ENCODE data around the gene KLRD1.
"Not testable (repeated sequence)": the region's sequence is repeated elsewhere in the genome, so short reads cannot be mapped to it uniquely, and the experiment has no call there.

KLRD1 gene

DNA sequence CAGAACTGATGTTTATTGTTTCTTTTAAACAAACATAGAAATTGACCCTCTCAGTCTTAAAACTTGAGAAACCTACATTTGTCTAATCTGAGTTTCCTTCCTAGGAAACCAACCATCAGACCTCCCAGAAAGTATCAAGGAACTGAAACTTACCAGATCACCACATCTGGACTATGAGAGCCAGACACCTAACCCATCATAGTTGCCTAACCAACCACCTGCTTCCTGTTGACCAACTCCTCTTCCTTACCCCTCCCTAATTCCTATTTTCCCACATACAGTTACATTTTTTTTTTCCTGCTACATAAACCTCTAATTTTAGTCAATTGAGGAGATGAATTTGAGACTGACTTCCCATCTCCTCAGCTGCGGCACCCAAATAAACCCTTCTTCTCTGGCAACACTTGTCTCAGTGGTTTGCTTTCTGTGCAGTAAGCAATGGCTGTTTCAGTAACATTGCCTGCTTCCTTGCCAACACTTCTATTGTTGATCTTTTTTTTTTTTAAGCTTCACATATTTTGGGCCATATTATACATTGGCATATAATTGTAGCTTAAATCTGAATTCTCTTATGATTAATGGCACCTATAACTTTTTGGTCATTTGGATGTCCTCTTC lies 34.3 kb downstream of the KLRD1 start:
- no peak overlapping the region for H3K4me3 ChIP-seq (ENCODE audit: low read length)
- H3K9me3 ChIP-seq (ENCODE audit: control insufficient read depth, insufficient read depth, low read length), result peaks cover 15% of the 10 kb centered on the region; the same call in 1 of the 2 replicates
- H3K27me3 ChIP-seq (ENCODE audit: control insufficient read depth, low read length), result no peaks in the 10 kb centered on the region
- no peaks in the 10 kb centered on the region for H3F3A ChIP-seq (ENCODE audit: control insufficient read depth, insufficient read depth)
- no peaks in the 10 kb centered on the region for H3K36me3 ChIP-seq (ENCODE audit: control insufficient read depth, low read length)
- H3K79me2 ChIP-seq (ENCODE audit: control insufficient read depth, low read length), result no peaks in the 10 kb centered on the region
- H3K4me1 ChIP-seq (ENCODE audit: control insufficient read depth, low read length), result peaks cover 7% of the 10 kb centered on the region
- no peaks in the 10 kb centered on the region for H3K9me2 ChIP-seq (replicated peaks; ENCODE audit: control insufficient read depth, low read length)
- TF ChIP-seq EZH2phosphoT487 (IDR thresholded peaks at IDR 0.05; ENCODE audit: borderline replicate concordance, low read length), result no peak
- TF ChIP-seq, protein P1, sequence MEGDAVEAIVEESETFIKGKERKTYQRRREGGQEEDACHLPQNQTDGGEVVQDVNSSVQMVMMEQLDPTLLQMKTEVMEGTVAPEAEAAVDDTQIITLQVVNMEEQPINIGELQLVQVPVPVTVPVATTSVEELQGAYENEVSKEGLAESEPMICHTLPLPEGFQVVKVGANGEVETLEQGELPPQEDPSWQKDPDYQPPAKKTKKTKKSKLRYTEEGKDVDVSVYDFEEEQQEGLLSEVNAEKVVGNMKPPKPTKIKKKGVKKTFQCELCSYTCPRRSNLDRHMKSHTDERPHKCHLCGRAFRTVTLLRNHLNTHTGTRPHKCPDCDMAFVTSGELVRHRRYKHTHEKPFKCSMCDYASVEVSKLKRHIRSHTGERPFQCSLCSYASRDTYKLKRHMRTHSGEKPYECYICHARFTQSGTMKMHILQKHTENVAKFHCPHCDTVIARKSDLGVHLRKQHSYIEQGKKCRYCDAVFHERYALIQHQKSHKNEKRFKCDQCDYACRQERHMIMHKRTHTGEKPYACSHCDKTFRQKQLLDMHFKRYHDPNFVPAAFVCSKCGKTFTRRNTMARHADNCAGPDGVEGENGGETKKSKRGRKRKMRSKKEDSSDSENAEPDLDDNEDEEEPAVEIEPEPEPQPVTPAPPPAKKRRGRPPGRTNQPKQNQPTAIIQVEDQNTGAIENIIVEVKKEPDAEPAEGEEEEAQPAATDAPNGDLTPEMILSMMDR (IDR thresholded peaks at IDR 0.05; ENCODE audit: low read depth, low read length, poor library complexity, severe bottlenecking), result no peak
- no peaks in the 10 kb centered on the region for H4K20me1 ChIP-seq (ENCODE audit: control insufficient read depth, insufficient read depth, low read depth, low read length)
- no peak overlapping the region for H3K27ac ChIP-seq (ENCODE audit: low read depth, low read length)
- no peak overlapping the region for H3K4me2 ChIP-seq (ENCODE audit: low read length)

DNA sequence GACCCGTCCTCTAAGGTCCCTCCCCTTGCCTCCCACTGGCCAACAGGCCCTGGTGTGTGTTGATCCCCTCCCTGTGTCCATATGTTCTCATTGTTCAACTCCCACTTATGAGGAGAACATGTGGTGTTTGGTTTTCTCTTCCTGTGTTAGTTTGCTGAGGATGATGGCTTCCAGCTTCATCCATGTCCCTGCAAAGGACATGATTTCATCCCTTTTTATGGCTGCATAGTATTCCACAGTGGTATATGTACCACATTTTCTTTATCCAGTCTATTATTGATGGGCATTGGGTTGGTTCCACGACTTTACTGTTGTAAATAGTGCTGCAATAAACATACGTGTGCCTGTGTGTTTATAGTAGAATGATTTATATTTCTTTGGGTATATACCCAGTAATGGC lies 43.8 kb downstream of the KLRD1 start:
- not testable (repeated sequence) for H3F3A ChIP-seq (ENCODE audit: control insufficient read depth, insufficient read depth); H3K27me3 ChIP-seq (ENCODE audit: control insufficient read depth, low read length); H3K79me2 ChIP-seq (ENCODE audit: control insufficient read depth, low read length)

DNA sequence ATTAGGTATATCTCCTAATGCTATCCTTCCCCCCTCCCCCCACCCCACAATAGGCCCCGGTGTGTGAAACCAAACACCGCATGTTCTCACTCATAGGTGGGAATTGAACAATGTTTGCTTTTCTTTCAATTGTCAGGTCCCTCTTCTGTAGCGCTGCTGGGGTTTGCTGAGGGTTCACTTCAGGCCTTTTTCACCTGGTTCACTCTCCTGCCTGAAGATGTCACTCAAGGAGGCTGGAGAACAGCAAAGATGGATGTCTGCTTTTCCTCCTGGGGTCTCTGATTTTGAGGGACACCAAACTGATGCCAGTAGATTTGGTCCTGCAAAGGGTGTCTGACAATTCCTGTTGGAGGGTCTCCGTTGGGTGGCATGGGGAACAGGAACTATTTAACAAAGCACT lies 46.4 kb downstream of the KLRD1 start:
- Histone ChIP-seq H3K79me2 (ENCODE audit: control insufficient read depth, low read length) (no peaks in the 10 kb centered on the region), H3K4me2 (ENCODE audit: low read length) (no peak overlapping the region)

More for the DNA sequence above, 43.8 kb downstream of the KLRD1 start:
- not testable (repeated sequence) for H3K9me2 ChIP-seq (replicated peaks; ENCODE audit: control insufficient read depth, low read length); H4K20me1 ChIP-seq (ENCODE audit: control insufficient read depth, insufficient read depth, low read depth, low read length); H3K9me3 ChIP-seq (ENCODE audit: control insufficient read depth, insufficient read depth, low read length); H3K4me1 ChIP-seq (ENCODE audit: control insufficient read depth, low read length); H3K27ac ChIP-seq (ENCODE audit: low read depth, low read length); H3K36me3 ChIP-seq (ENCODE audit: control insufficient read depth, low read length); H3K4me3 ChIP-seq (ENCODE audit: low read length); H3K4me2 ChIP-seq (ENCODE audit: low read length)

DNA sequence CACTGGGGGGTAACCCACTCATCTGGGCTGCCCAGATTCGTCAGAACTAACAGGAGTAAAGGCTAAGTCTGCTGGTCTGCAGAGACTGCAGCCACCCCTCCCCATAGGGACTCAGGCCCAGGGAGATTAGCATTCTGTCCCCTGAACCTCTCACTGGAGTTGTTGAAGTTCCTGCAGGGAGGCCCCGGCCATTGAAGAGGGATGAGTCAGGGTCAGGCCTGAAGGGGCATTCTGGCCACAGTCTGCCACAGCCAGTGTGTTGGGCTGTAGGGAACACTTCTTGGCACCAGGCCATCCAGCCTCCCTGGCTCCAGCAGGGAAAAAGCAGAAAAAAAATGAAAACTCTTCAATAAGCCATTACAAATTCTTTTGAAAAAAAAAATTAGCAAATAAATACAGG lies 46.8 kb downstream of the KLRD1 start:
- Histone ChIP-seq H3K27me3 (ENCODE audit: control insufficient read depth, low read length) (no peaks in the 10 kb centered on the region), H3K4me3 (ENCODE audit: low read length) (no peak overlapping the region), H3K4me1 (ENCODE audit: control insufficient read depth, low read length) (no peaks in the 10 kb centered on the region), H3K36me3 (ENCODE audit: control insufficient read depth, low read length) (no peaks in the 10 kb centered on the region), H3K79me2 (ENCODE audit: control insufficient read depth, low read length) (no peaks in the 10 kb centered on the region), H3K9me3 (ENCODE audit: control insufficient read depth, insufficient read depth, low read length) (no peaks in the 10 kb centered on the region; the same call in 1 of the 2 replicates), H3K9me2 (replicated peaks; ENCODE audit: control insufficient read depth, low read length) (no peaks in the 10 kb centered on the region), H4K20me1 (ENCODE audit: control insufficient read depth, insufficient read depth, low read depth, low read length) (no peaks in the 10 kb centered on the region), H3K27ac (ENCODE audit: low read depth, low read length) (no peak overlapping the region), H3F3A (ENCODE audit: control insufficient read depth, insufficient read depth) (no peaks in the 10 kb centered on the region), H3K4me2 (ENCODE audit: low read length) (no peak overlapping the region)
- no peak for TF ChIP-seq EZH2phosphoT487 (IDR thresholded peaks at IDR 0.05; ENCODE audit: borderline replicate concordance, low read length)
- TF ChIP-seq, protein P1 (IDR thresholded peaks at IDR 0.05; ENCODE audit: low read depth, low read length, poor library complexity, severe bottlenecking), result no peak

More for the DNA sequence above, 46.4 kb downstream of the KLRD1 start:
- Histone ChIP-seq H3K27me3 (ENCODE audit: control insufficient read depth, low read length) (no peaks in the 10 kb centered on the region), H3K9me3 (ENCODE audit: control insufficient read depth, insufficient read depth, low read length) (no peaks in the 10 kb centered on the region; the same call in 1 of the 2 replicates), H3K4me3 (ENCODE audit: low read length) (no peak overlapping the region), H3K36me3 (ENCODE audit: control insufficient read depth, low read length) (no peaks in the 10 kb centered on the region), H4K20me1 (ENCODE audit: control insufficient read depth, insufficient read depth, low read depth, low read length) (no peaks in the 10 kb centered on the region), H3K4me1 (ENCODE audit: control insufficient read depth, low read length) (no peaks in the 10 kb centered on the region), H3F3A (ENCODE audit: control insufficient read depth, insufficient read depth) (no peaks in the 10 kb centered on the region), H3K9me2 (replicated peaks; ENCODE audit: control insufficient read depth, low read length) (no peaks in the 10 kb centered on the region), H3K27ac (ENCODE audit: low read depth, low read length) (no peak overlapping the region)
- TF ChIP-seq, protein P1 (IDR thresholded peaks at IDR 0.05; ENCODE audit: low read depth, low read length, poor library complexity, severe bottlenecking), result no peak
- TF ChIP-seq EZH2phosphoT487 (IDR thresholded peaks at IDR 0.05; ENCODE audit: borderline replicate concordance, low read length), result no peak
